GM21526 (cell line): ENCODE results near the gene EOGT.

ENCODE experiments used
- ATAC-seq: cut with Tn5 transposase; IDR thresholded peaks from one replicate; pipeline ENCODE4 v1.9.1; 2021; ENCODE audit warnings: moderate library complexity; ENCODE audit not compliant: unreplicated experiment, low FRiP score

Gene EOGT

GRCh38 chr3:69013253-69014021, at the start of gene EOGT:
TSS of gene EOGT (minus strand) at chr3:69013684. CDS start at chr3:69009846, 3,838 bp downstream.
- peak; percentile 78 for ATAC-seq

GRCh38 chr3:69059688-69060087, 46.2 kb upstream of the EOGT start:
- no peak for ATAC-seq

GRCh38 chr3:69058947-69059224, 45.4 kb upstream of the EOGT start:
- ATAC-seq, result no peak

- ATAC-seq, result peak; percentile 93
Measured at GRCh38 chr3:69058180-69058946, 44.9 kb upstream of the EOGT start.

- peak; percentile 5 for ATAC-seq
Measured at GRCh38 chr3:69052472-69052898, 39.0 kb upstream of the EOGT start.

- peak; percentile 94 for ATAC-seq
Measured at GRCh38 chr3:69051756-69052471, 38.4 kb upstream of the EOGT start, which contains the start of gene TMF1. TSS of gene TMF1 (minus strand) at chr3:69052333. CDS start at chr3:69052086, 247 bp downstream.

- no peak for ATAC-seq
Measured at GRCh38 chr3:69048990-69049389, 35.5 kb upstream of the EOGT start.

- ATAC-seq, result no peak
Measured at GRCh38 chr3:69044608-69045007, 31.1 kb upstream of the EOGT start.

GRCh38 chr3:69033470-69033869, 20.0 kb upstream of the EOGT start:
- no peak for ATAC-seq

GRCh38 chr3:69032737-69033136, 19.3 kb upstream of the EOGT start:
- ATAC-seq, result no peak

GRCh38 chr3:69032142-69032541, 18.7 kb upstream of the EOGT start:
- no peak for ATAC-seq

- no peak for ATAC-seq
Measured at GRCh38 chr3:69031635-69032034, 18.2 kb upstream of the EOGT start.

- no peak for ATAC-seq
Measured at GRCh38 chr3:69020857-69021256, 7.4 kb upstream of the EOGT start.

GRCh38 chr3:69020424-69020823, 6.9 kb upstream of the EOGT start:
- ATAC-seq, result no peak

- no peak for ATAC-seq
Measured at GRCh38 chr3:69016901-69017300, 3.4 kb upstream of the EOGT start.

GRCh38 chr3:69016102-69016501, 2.6 kb upstream of the EOGT start:
- ATAC-seq, result no peak

- no peak for ATAC-seq
Measured at GRCh38 chr3:69014022-69014580, 617 bp upstream of the EOGT start.

- ATAC-seq, result no peak
Measured at GRCh38 chr3:69012800-69013252, 658 bp downstream of the EOGT start.

GRCh38 chr3:69012100-69012799, 1.2 kb downstream of the EOGT start:
- ATAC-seq, result no peak

GRCh38 chr3:69011096-69011730, 2.3 kb downstream of the EOGT start:
- no peak for ATAC-seq
